ENCODE results near the gene C1orf52.

The C1orf52 gene

DNA sequence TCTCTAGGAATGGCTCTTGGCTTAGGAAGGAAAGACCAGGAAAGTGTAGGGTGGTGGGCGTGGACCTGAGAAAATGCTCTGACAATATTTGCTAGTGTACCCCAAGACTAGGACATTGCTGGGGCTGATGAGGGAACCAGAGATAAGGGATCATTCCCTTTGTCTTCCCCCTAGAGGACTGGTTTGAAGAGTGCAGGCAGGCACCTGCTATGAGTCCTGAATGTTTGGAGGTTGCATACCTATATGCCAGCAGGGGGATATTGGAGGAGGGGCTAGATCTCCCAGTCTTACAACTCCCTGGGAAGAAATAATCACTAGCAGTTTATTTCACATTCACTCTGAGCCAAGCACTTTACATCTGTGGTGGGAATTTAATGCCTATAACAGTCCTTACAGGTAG is 23.0 kb upstream of the C1orf52 start:
- Histone ChIP-seq H3K23ac (ENCODE audit: low read length) (no peak overlapping the region), H3K79me1 (ENCODE audit: low read length) (no peaks in the 10 kb centered on the region), H4K12ac (ENCODE audit: low read depth, low read length) (no peak overlapping the region), H3K9me3 (ENCODE audit: insufficient read depth, low read depth, low read length) (peaks cover 3% of the 10 kb centered on the region), H4K8ac (ENCODE audit: low read depth, low read length) (no peak overlapping the region), H3K14ac (ENCODE audit: low read length) (no peak overlapping the region), H3K27ac (ENCODE audit: low read depth, low read length) (no peak overlapping the region), H3K9ac (ENCODE audit: low read length) (no peak overlapping the region), H3K79me2 (ENCODE audit: control insufficient read depth, insufficient read depth, low read length, poor library complexity) (no peaks in the 10 kb centered on the region), H2AFZ (ENCODE audit: insufficient read depth, low read length, poor library complexity) (no peak overlapping the region), H3K36me3 (ENCODE audit: control insufficient read depth in 1 of 2, insufficient read depth in 2 of 2, low read length in 2 of 2) (no peaks in the 10 kb centered on the region), H3K18ac (ENCODE audit: low read length) (no peak overlapping the region), H2BK120ac (ENCODE audit: insufficient read depth, low read length, poor library complexity) (no peak overlapping the region), H3K27me3 (ENCODE audit: insufficient read depth, low read length) (no peaks in the 10 kb centered on the region), H3K4me2 (ENCODE audit: low read length) (no peak overlapping the region), H3K4me3 (ENCODE audit: low read depth, low read length) (no peak overlapping the region), H2BK12ac (ENCODE audit: low read length) (no peak overlapping the region), H4K91ac (ENCODE audit: low read depth, low read length) (no peak overlapping the region), H2BK5ac (ENCODE audit: low read depth, low read length, poor library complexity) (no peak overlapping the region), H3K4ac (ENCODE audit: low read depth, low read length) (no peak overlapping the region), H2AK5ac (ENCODE audit: low read length) (no peak overlapping the region), H3K4me1 (ENCODE audit: control insufficient read depth in 1 of 2, insufficient read depth in 2 of 2, low read length in 2 of 2) (peaks cover 5 to 6% of the 10 kb centered on the region in 2 experiments)
- no CpG with 5 or more reads among the region's 1 CpG for WGBS (ENCODE audit: extremely low coverage, insufficient coverage, insufficient read length)
- DNase-seq, result no peak

DNA sequence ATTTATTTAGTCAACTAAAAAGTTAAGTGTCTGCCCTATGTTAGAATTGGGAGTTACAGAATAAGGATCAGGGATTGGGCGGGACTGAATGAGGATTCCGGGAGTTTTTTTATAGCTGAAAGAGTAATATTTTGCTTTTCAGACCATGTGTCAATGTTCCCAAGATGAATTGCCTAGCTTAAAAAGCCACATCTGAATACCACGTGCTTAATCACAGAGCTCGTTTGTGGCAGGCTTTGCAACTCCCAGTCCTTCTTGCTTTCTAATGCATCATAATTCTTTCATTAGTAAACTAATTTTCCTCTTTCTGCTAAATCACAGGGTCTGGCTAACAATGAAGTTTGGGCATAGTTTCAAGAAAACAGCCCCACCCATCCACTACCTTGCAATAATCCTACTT is 21.2 kb upstream of the C1orf52 start:
- Histone ChIP-seq H3K4me2 (ENCODE audit: low read length) (no peak overlapping the region), H3K18ac (ENCODE audit: low read length) (no peak overlapping the region), H3K14ac (ENCODE audit: low read length) (no peak overlapping the region), H2BK120ac (ENCODE audit: insufficient read depth, low read length, poor library complexity) (no peak overlapping the region), H3K23ac (ENCODE audit: low read length) (no peak overlapping the region), H4K8ac (ENCODE audit: low read depth, low read length) (no peak overlapping the region), H4K91ac (ENCODE audit: low read depth, low read length) (no peak overlapping the region), H3K27ac (ENCODE audit: low read depth, low read length) (no peak overlapping the region), H3K36me3 (ENCODE audit: control insufficient read depth in 1 of 2, insufficient read depth in 2 of 2, low read length in 2 of 2) (no peaks in the 10 kb centered on the region), H4K12ac (ENCODE audit: low read depth, low read length) (no peak overlapping the region), H3K9ac (ENCODE audit: low read length) (no peak overlapping the region), H3K4me1 (ENCODE audit: control insufficient read depth in 1 of 2, insufficient read depth in 2 of 2, low read length in 2 of 2) (peaks cover 6% of the 10 kb centered on the region in 2 experiments), H3K79me2 (ENCODE audit: control insufficient read depth, insufficient read depth, low read length, poor library complexity) (peaks cover 6% of the 10 kb centered on the region), H3K79me1 (ENCODE audit: low read length) (peaks cover 9% of the 10 kb centered on the region), H3K9me3 (ENCODE audit: insufficient read depth, low read depth, low read length) (peaks cover 3% of the 10 kb centered on the region), H2AFZ (ENCODE audit: insufficient read depth, low read length, poor library complexity) (no peak overlapping the region), H2AK5ac (ENCODE audit: low read length) (no peak overlapping the region), H3K4me3 (ENCODE audit: low read depth, low read length) (no peak overlapping the region), H3K4ac (ENCODE audit: low read depth, low read length) (no peak overlapping the region), H2BK5ac (ENCODE audit: low read depth, low read length, poor library complexity) (no peak overlapping the region), H2BK12ac (ENCODE audit: low read length) (no peak overlapping the region), H3K27me3 (ENCODE audit: insufficient read depth, low read length) (no peaks in the 10 kb centered on the region)
- no peak for DNase-seq
- WGBS (ENCODE audit: extremely low coverage, insufficient coverage, insufficient read length), result no CpG with 5 or more reads among the region's 4 CpGs

GRCh38 chr1:85279458-85280080 is 20.1 kb upstream of the C1orf52 start:
- no peak overlapping the region for H2BK120ac ChIP-seq (ENCODE audit: insufficient read depth, low read length, poor library complexity)
- DNase-seq, result no peak
- H2AK5ac ChIP-seq (ENCODE audit: low read length), result no peak overlapping the region

DNA sequence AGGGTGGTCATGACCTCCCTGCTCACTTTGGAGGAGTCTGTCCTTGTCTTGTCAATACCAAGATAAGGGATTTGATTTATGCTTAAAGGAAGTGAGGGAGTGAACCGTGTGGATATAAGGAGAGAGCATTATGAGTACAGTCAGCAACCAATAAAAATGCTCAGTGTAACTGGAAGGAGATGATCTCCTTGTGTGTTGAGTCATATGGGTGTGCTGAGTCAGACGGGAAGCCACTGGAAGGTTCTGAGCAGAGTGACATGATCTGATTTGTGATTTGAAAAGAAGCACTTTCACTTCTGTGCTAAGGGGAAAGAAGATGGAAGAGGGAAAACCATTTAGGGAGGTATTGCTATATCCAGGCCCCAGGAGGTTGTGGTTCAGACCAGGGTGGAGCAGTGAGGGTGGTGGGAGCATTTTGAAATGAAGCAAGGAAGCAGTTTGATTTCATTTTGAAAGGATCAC is 19.4 kb upstream of the C1orf52 start:
- no peak overlapping the region for H2AK5ac ChIP-seq (ENCODE audit: low read length)
- no peak overlapping the region for H4K91ac ChIP-seq (ENCODE audit: low read depth, low read length)
- no peak overlapping the region for H3K4ac ChIP-seq (ENCODE audit: low read depth, low read length)
- H3K27me3 ChIP-seq (ENCODE audit: insufficient read depth, low read length), result no peaks in the 10 kb centered on the region
- no peak overlapping the region for H4K12ac ChIP-seq (ENCODE audit: low read depth, low read length)
- H2BK12ac ChIP-seq (ENCODE audit: low read length), result no peak overlapping the region
- H3K9me3 ChIP-seq (ENCODE audit: insufficient read depth, low read depth, low read length), result no peaks in the 10 kb centered on the region
- no peak overlapping the region for H3K9ac ChIP-seq (ENCODE audit: low read length)
- no peak overlapping the region for H3K4me3 ChIP-seq (ENCODE audit: low read depth, low read length)
- peak overlapping the region; percentile 17 for H4K8ac ChIP-seq (ENCODE audit: low read depth, low read length)
- H3K23ac ChIP-seq (ENCODE audit: low read length), result no peak overlapping the region
- H2BK120ac ChIP-seq (ENCODE audit: insufficient read depth, low read length, poor library complexity), result no peak overlapping the region
- H2AFZ ChIP-seq (ENCODE audit: insufficient read depth, low read length, poor library complexity), result peak overlapping the region; percentile 64
- H3K14ac ChIP-seq (ENCODE audit: low read length), result peak overlapping the region; percentile 11
- H2BK5ac ChIP-seq (ENCODE audit: low read depth, low read length, poor library complexity), result no peak overlapping the region
- H3K27ac ChIP-seq (ENCODE audit: low read depth, low read length), result no peak overlapping the region
- H3K18ac ChIP-seq (ENCODE audit: low read length), result no peak overlapping the region
- peak; percentile 42 to 63 for DNase-seq
- no peak overlapping the region for H3K4me2 ChIP-seq (ENCODE audit: low read length)
- peaks cover 10% of the 10 kb centered on the region for H3K79me1 ChIP-seq (ENCODE audit: low read length)
- H3K36me3 ChIP-seq (ENCODE audit: control insufficient read depth in 1 of 2, insufficient read depth in 2 of 2, low read length in 2 of 2), result no peaks in the 10 kb centered on the region
- WGBS (ENCODE audit: extremely low coverage, insufficient coverage, insufficient read length), result no CpG with 5 or more reads among the region's 2 CpGs
- H3K4me1 ChIP-seq (ENCODE audit: control insufficient read depth in 1 of 2, insufficient read depth in 2 of 2, low read length in 2 of 2), result peaks cover 6% of the 10 kb centered on the region in 2 experiments
- H3K79me2 ChIP-seq (ENCODE audit: control insufficient read depth, insufficient read depth, low read length, poor library complexity), result peaks cover 7% of the 10 kb centered on the region

More at GRCh38 chr1:85279458-85280080, 20.1 kb upstream of the C1orf52 start:
- Histone ChIP-seq H4K91ac (ENCODE audit: low read depth, low read length) (no peak overlapping the region), H3K4ac (ENCODE audit: low read depth, low read length) (peak overlapping the region; percentile 4), H3K4me1 (ENCODE audit: control insufficient read depth in 1 of 2, insufficient read depth in 2 of 2, low read length in 2 of 2) (peaks cover 6% of the 10 kb centered on the region in 2 experiments), H3K79me2 (ENCODE audit: control insufficient read depth, insufficient read depth, low read length, poor library complexity) (peaks cover 7% of the 10 kb centered on the region), H3K4me2 (ENCODE audit: low read length) (no peak overlapping the region), H3K79me1 (ENCODE audit: low read length) (peaks cover 10% of the 10 kb centered on the region), H3K14ac (ENCODE audit: low read length) (peak overlapping the region; percentile 11), H3K9me3 (ENCODE audit: insufficient read depth, low read depth, low read length) (no peaks in the 10 kb centered on the region), H4K12ac (ENCODE audit: low read depth, low read length) (no peak overlapping the region), H3K27me3 (ENCODE audit: insufficient read depth, low read length) (no peaks in the 10 kb centered on the region), H3K27ac (ENCODE audit: low read depth, low read length) (no peak overlapping the region), H3K4me3 (ENCODE audit: low read depth, low read length) (no peak overlapping the region), H2BK12ac (ENCODE audit: low read length) (no peak overlapping the region), H3K36me3 (ENCODE audit: control insufficient read depth in 1 of 2, insufficient read depth in 2 of 2, low read length in 2 of 2) (no peaks in the 10 kb centered on the region), H4K8ac (ENCODE audit: low read depth, low read length) (peak overlapping the region; percentile 47), H2AFZ (ENCODE audit: insufficient read depth, low read length, poor library complexity) (peak overlapping the region; percentile 64), H3K23ac (ENCODE audit: low read length) (no peak overlapping the region), H3K18ac (ENCODE audit: low read length) (no peak overlapping the region), H3K9ac (ENCODE audit: low read length) (no peak overlapping the region), H2BK5ac (ENCODE audit: low read depth, low read length, poor library complexity) (no peak overlapping the region)
- WGBS (ENCODE audit: extremely low coverage, insufficient coverage, insufficient read length), result no CpG with 5 or more reads among the region's 10 CpGs
